ENCODE measurements around the gene ZNF532.

DNA sequence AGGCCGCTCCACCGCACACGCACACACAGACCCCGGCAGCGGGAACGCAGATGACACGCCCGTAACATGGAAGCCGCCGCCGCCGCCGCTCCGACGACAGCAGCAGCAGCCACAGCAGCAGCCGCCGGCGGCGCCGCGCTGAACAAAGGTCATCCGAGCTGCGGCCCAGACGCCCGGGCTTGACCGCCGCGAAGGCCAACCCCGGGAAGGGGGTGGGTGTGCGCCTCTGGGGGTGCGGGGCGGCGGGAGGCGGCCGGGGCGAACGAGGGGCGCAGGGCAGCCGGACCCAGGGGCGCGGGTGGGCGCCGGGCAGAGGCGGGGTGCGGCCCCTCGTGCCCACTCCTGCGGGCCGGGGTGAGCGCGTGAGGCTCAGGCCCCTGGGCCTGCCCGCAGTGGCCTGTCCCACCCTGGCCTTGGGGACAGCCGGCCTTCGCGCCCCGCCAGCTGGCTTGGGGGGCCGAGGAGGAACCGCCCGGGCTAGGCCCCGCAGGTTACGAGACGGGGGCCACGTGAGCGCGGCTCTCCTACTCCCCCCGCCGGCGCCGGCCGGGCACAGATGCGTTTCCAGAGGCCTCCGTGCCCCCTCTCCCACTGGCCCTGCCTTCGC is 1.0 kb upstream of the ZNF532 start:
- TF ChIP-seq, protein P1, sequence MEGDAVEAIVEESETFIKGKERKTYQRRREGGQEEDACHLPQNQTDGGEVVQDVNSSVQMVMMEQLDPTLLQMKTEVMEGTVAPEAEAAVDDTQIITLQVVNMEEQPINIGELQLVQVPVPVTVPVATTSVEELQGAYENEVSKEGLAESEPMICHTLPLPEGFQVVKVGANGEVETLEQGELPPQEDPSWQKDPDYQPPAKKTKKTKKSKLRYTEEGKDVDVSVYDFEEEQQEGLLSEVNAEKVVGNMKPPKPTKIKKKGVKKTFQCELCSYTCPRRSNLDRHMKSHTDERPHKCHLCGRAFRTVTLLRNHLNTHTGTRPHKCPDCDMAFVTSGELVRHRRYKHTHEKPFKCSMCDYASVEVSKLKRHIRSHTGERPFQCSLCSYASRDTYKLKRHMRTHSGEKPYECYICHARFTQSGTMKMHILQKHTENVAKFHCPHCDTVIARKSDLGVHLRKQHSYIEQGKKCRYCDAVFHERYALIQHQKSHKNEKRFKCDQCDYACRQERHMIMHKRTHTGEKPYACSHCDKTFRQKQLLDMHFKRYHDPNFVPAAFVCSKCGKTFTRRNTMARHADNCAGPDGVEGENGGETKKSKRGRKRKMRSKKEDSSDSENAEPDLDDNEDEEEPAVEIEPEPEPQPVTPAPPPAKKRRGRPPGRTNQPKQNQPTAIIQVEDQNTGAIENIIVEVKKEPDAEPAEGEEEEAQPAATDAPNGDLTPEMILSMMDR (IDR thresholded peaks at IDR 0.05; ENCODE audit: low read depth, low read length), result no peak
- TF ChIP-seq EZH2phosphoT487 (IDR thresholded peaks at IDR 0.05; ENCODE audit: low read depth), result no peak

Measured in OCI-LY3 (cell line).